PC-3 (cell line): ENCODE results near the gene DACT2. TPM values are rescaled to one million over a fixed set of nuclear protein-coding genes. Genes with fewer than 3 reads are reported as not detected.

Experiments used
- ATAC-seq: fragments of 200-7000 bp; cut with Tn5 transposase; 2 replicates; pipeline ENCODE4 v1.9.1; 2020; ENCODE audit warnings: mild to moderate bottlenecking, moderate library complexity
- BruUV-seq: library from RNA; stranded (reverse); fragments of 400-500 nt; replicated peaks from 2 replicates; lab custom pipeline; 2021; lab: Mats Ljungman, UMichigan
- CTCF ChIA-PET: fragments of 300-600 bp; sonication (Branson Sonifier 250); formaldehyde crosslinking; loops from one replicate; lab custom pipeline; 2022; ENCODE audit warnings: antibody characterized with exemption; lab: Charles Lee
- POLR2A ChIA-PET: fragments of 300-600 bp; sonication (Branson Sonifier 250); formaldehyde crosslinking; loops from one replicate; lab custom pipeline; 2022; ENCODE audit warnings: antibody characterized with exemption; ENCODE audit not compliant: unreplicated experiment; lab: Charles Lee
- DNase-seq: peaks from one replicate; pipeline ENCODE4 v3.0.0-alpha.2; 2015
- H2AFZ ChIP-seq: fragments of 300-600 bp; sonication (generic); 2 replicates; pipeline ENCODE4 v1.6.0; 2016; ENCODE audit warnings: antibody characterized with exemption, low read length
- H3F3A ChIP-seq: fragments of 300-600 bp; sonication (generic); one replicate; pipeline ENCODE4 v1.6.0; 2017; ENCODE audit warnings: antibody characterized with exemption, low read length, control low read depth, mild to moderate bottlenecking; ENCODE audit not compliant: unreplicated experiment
- H3K27ac ChIP-seq: fragments of 300-600 bp; sonication (generic); 2 replicates; pipeline ENCODE4 v1.5.1; 2016; ENCODE audit warnings: mild to moderate bottlenecking, low read length
- H3K27me3 ChIP-seq: fragments of 300-600 bp; sonication (generic); 2 replicates; pipeline ENCODE4 v1.6.1; 2016; ENCODE audit warnings: low read length, mixed read lengths
- H3K36me3 ChIP-seq: fragments of 300-600 bp; sonication (generic); 2 replicates; pipeline ENCODE4 v1.6.1; 2016; ENCODE audit warnings: low read depth, mixed run types, low read length, mixed read lengths
- H3K4me1 ChIP-seq: fragments of 300-600 bp; sonication (generic); 2 replicates; pipeline ENCODE4 v1.5.1; 2016; ENCODE audit warnings: low read length; ENCODE audit not compliant: insufficient read depth
- H3K4me2 ChIP-seq: fragments of 300-600 bp; sonication (generic); 2 replicates; pipeline ENCODE4 v1.6.0; 2016; ENCODE audit warnings: low read length
- H3K4me3 ChIP-seq: fragments of 300-600 bp; sonication (generic); 2 replicates; pipeline ENCODE4 v1.5.1; 2016; ENCODE audit warnings: mild to moderate bottlenecking, low read length, mixed read lengths
- H3K79me2 ChIP-seq: fragments of 300-600 bp; sonication (generic); 2 replicates; pipeline ENCODE4 v1.6.1; 2017; ENCODE audit warnings: low read length, mixed read lengths
- H3K9ac ChIP-seq: fragments of 300-600 bp; sonication (generic); 2 replicates; pipeline ENCODE4 v1.6.0; 2016; ENCODE audit warnings: mild to moderate bottlenecking, low read length
- H3K9me2 ChIP-seq: fragments of 300-600 bp; sonication (generic); replicated peaks from 2 replicates; pipeline ENCODE4 v1.6.1; 2016; ENCODE audit warnings: mixed run types, low read length, mixed read lengths
- H3K9me3 ChIP-seq: fragments of 300-600 bp; sonication (generic); 2 replicates; pipeline ENCODE4 v1.6.1; 2016; ENCODE audit warnings: low read length, mixed read lengths
- H4K20me1 ChIP-seq: fragments of 300-600 bp; sonication (generic); 2 replicates; pipeline ENCODE4 v1.6.1; 2016; ENCODE audit warnings: low read length, mixed read lengths
- CTCF ChIP-seq: fragments of 300-600 bp; sonication (generic); conservative IDR thresholded peaks from 2 replicates; pipeline ENCODE4 v1.5.1; 2017; ENCODE audit warnings: antibody characterized with exemption, low read depth, mild to moderate bottlenecking, low read length
- EZH2 ChIP-seq: fragments of 300-600 bp; sonication (generic); IDR thresholded peaks from one replicate; pipeline ENCODE4 v1.6.1; 2017; ENCODE audit warnings: antibody characterized with exemption, mild to moderate bottlenecking, low read length; ENCODE audit not compliant: unreplicated experiment
- EZH2phosphoT487 ChIP-seq: fragments of 300-600 bp; sonication (generic); IDR thresholded peaks from 2 replicates; pipeline ENCODE4 v1.6.1; 2018; ENCODE audit warnings: mild to moderate bottlenecking, antibody characterized with exemption, low read length, borderline replicate concordance
- intact Hi-C: fragments of 100-400 bp; cut with micrococcal nuclease; formaldehyde crosslinking; loops from 2 replicates; pipeline ENCODE4 v1.9.0; 2023
- total RNA-seq: library from RNA; depleted of rRNA; stranded (reverse); fragments of >200 nt; gene quantifications from 2 replicates; pipeline ENCODE4 v1.2.3, GENCODE V29; 2014

The DACT2 gene
- total RNA-seq, 1 experiment from 2014 or later, result not detected

DNA sequence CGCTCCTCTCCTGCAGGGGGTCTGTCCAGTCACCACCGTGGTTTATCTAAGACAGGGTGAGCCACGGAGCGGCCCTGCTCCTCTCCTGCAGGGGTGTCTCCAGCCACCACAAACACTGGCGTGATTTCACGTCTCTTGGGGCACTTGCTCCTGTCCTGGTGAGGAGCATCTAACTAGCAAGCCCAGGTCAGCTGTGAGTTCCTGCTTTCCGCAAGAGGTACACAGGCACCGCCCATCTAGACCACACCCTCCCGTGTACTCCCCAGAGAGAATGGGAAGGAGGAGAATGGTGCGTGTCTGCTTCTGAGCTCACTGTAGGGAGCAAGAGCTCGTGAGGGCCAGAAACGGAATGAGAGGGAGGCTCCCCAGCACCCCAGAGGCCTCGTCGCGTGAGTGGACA is 40.7 kb downstream of the DACT2 start:
- ATAC-seq (no peak), DNase-seq (no peak)
- Histone ChIP-seq H3K27me3 (peaks cover 24% of the 10 kb centered on the region; the same call in 1 of the 2 replicates), H3K36me3 (no peaks in the 10 kb centered on the region), H3K9ac (no peak overlapping the region), H3K4me2 (no peak overlapping the region), H3K9me3 (no peaks in the 10 kb centered on the region), H3K79me2 (no peaks in the 10 kb centered on the region), H3K27ac (no peak overlapping the region), H3K4me3 (no peak overlapping the region), H3K9me2 (no peaks in the 10 kb centered on the region), H3F3A (no peaks in the 10 kb centered on the region), H4K20me1 (no peaks in the 10 kb centered on the region), H2AFZ (no peak overlapping the region), H3K4me1 (no peaks in the 10 kb centered on the region)
- BruUV-seq, result no TSS peak
- TF ChIP-seq EZH2 (no peak), CTCF (no peak), EZH2phosphoT487 (no peak)
- ChIA-PET POLR2A (no interaction called here), CTCF (no interaction called here)
- intact Hi-C loops, result no loop called here

- H3K27me3 ChIP-seq, result peaks cover 24% of the 10 kb centered on the region; the same call in 1 of the 2 replicates
- H4K20me1 ChIP-seq, result no peaks in the 10 kb centered on the region
- no peak for DNase-seq
- H3K27ac ChIP-seq, result no peak overlapping the region
- H3K4me1 ChIP-seq, result no peaks in the 10 kb centered on the region
- no peak overlapping the region for H3K4me2 ChIP-seq
- no peaks in the 10 kb centered on the region for H3K36me3 ChIP-seq
- no peak for ATAC-seq
- no peaks in the 10 kb centered on the region for H3K79me2 ChIP-seq
- CTCF ChIA-PET, result no interaction called here
- TF ChIP-seq EZH2phosphoT487 (no peak), CTCF (no peak), EZH2 (no peak)
- no peaks in the 10 kb centered on the region for H3F3A ChIP-seq
- intact Hi-C loops, result no loop called here
- BruUV-seq, result no TSS peak
- no peaks in the 10 kb centered on the region for H3K9me2 ChIP-seq
- no peak overlapping the region for H3K9ac ChIP-seq
- no peak overlapping the region for H3K4me3 ChIP-seq
- no peaks in the 10 kb centered on the region for H3K9me3 ChIP-seq
- POLR2A ChIA-PET, result no interaction called here
- no peak overlapping the region for H2AFZ ChIP-seq
Observed at GRCh38 chr6:168277274-168277669, 42.3 kb downstream of the DACT2 start.

DNA sequence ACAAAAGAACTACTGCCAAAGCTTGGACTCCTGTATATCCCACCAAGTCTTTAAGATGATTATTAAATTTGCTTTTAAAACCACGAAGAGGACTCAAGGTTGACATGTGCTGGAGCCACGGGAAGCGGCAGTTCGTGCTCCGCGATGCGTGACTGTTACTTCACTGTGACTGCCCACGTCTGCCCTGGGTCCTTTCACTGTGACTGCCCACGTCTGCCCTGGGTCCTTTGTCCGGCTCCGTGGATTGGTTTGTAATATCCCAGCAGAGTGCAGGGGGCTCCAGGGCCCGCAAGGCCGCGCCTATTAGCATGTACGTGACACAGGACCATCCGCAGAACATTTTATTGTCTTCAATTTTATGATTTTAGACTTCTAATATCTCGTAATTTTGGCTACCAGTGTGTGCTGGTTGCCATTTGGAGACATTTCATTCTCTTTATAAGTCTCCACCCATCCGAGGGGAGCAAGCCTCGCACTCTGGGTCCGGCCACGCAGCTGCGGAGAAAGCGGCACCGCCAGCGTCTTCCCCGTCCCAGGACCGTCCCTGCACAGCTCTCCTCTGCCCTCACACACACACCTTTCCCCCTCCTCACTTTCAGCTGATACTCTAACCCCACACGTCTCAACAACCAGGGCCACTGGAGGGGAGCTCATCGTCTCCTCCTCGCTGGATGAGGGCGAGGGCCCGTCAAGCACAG is 42.9 kb downstream of the DACT2 start:
- ChIA-PET CTCF (no interaction called here), POLR2A (no interaction called here)
- H2AFZ ChIP-seq, result no peak overlapping the region
- no peaks in the 10 kb centered on the region for H4K20me1 ChIP-seq
- no peak for DNase-seq
- H3K4me3 ChIP-seq, result no peak overlapping the region
- BruUV-seq, result no TSS peak
- H3K27me3 ChIP-seq, result peaks cover 24% of the 10 kb centered on the region; the same call in 1 of the 2 replicates
- H3K79me2 ChIP-seq, result no peaks in the 10 kb centered on the region
- H3K27ac ChIP-seq, result no peak overlapping the region
- H3K36me3 ChIP-seq, result no peaks in the 10 kb centered on the region
- no peak overlapping the region for H3K4me2 ChIP-seq
- intact Hi-C loops, result no loop called here
- no peak for ATAC-seq
- no peaks in the 10 kb centered on the region for H3K9me3 ChIP-seq
- H3F3A ChIP-seq, result no peaks in the 10 kb centered on the region
- no peaks in the 10 kb centered on the region for H3K4me1 ChIP-seq
- no peak overlapping the region for H3K9ac ChIP-seq
- no peaks in the 10 kb centered on the region for H3K9me2 ChIP-seq
- no peak for TF ChIP-seq CTCF
- no peak for TF ChIP-seq EZH2phosphoT487
- no peak for TF ChIP-seq EZH2
